Gastrocnemius medialis (tissue), 4 donors: Measurements from ENCODE around the gene PHKB.

Experiments used
- POLR2A ChIP-seq, 2 donors: fragments of 450-650 bp; IDR thresholded peaks; one replicate each; pipeline ENCODE4 v1.6.1; 2017; ENCODE audit warnings: antibody characterized with exemption in 2 of 2, mild to moderate bottlenecking in 2 of 2, moderate library complexity in 2 of 2
- TF ChIP-seq, protein P1 (sequence below), 5 experiments: fragments of 450-650 bp in 3 of 5; fragments of 200-600 bp in 2 of 5; sonication (generic) in 2 of 5; IDR thresholded peaks in 4 of 5; conservative IDR thresholded peaks in 1 of 5; 1 replicate in 4 of 5; 2 replicates in 1 of 5; pipeline ENCODE4 v1.5.1; 2016 to 2019; ENCODE audit warnings: antibody characterized with exemption in 5 of 5, mild to moderate bottlenecking in 3 of 5, moderate library complexity in 3 of 5

DNA sequence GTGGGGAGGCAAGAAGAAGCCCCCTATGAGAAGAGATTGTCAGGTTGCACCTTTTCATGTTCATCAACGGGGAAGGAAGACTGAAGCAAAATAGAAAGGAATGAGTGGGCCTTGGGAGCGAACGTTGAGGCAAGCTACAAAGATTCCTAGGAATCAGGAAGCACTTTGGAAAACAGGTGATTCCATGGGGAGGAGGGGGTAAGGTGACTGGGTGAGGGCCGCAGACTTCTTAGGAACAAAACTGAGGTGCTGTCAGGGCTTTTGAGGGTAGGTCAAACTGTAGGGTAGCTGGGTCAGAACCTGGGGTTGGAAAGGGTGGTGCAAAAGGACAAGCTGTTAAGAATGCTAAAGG, 796 bp upstream of the PHKB start:
- TF ChIP-seq, protein P1, sequence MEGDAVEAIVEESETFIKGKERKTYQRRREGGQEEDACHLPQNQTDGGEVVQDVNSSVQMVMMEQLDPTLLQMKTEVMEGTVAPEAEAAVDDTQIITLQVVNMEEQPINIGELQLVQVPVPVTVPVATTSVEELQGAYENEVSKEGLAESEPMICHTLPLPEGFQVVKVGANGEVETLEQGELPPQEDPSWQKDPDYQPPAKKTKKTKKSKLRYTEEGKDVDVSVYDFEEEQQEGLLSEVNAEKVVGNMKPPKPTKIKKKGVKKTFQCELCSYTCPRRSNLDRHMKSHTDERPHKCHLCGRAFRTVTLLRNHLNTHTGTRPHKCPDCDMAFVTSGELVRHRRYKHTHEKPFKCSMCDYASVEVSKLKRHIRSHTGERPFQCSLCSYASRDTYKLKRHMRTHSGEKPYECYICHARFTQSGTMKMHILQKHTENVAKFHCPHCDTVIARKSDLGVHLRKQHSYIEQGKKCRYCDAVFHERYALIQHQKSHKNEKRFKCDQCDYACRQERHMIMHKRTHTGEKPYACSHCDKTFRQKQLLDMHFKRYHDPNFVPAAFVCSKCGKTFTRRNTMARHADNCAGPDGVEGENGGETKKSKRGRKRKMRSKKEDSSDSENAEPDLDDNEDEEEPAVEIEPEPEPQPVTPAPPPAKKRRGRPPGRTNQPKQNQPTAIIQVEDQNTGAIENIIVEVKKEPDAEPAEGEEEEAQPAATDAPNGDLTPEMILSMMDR (IDR thresholded peaks at IDR 0.05 in 4 of 5, conservative IDR thresholded peaks at IDR 0.05 in 1 of 5): no peak
- TF ChIP-seq POLR2A (IDR thresholded peaks at IDR 0.05): no peak
